Osteocyte (in vitro differentiated cells): ENCODE results near the gene ZNF771. TPM values are rescaled to one million over a fixed set of nuclear protein-coding genes. Genes with fewer than 3 reads are reported as not detected.

Source experiments
- DNase-seq: peaks from one replicate; pipeline ENCODE4 v3.0.0; 2021; ENCODE audit warnings: mixed read lengths; ENCODE audit not compliant: unreplicated experiment; ENCODE audit errors: extremely low spot score
- H3K27ac Mint-ChIP-seq: one replicate; pipeline ENCODE4 v1.8.0; 2021; ENCODE audit warnings: mild to moderate bottlenecking, mixed read lengths; ENCODE audit not compliant: unreplicated experiment
- H3K27me3 Mint-ChIP-seq: one replicate; pipeline ENCODE4 v1.8.0; 2021; ENCODE audit warnings: mixed read lengths; ENCODE audit not compliant: unreplicated experiment
- H3K36me3 Mint-ChIP-seq: one replicate; pipeline ENCODE4 v1.8.0; 2021; ENCODE audit warnings: mixed read lengths; ENCODE audit not compliant: unreplicated experiment
- H3K4me1 Mint-ChIP-seq: one replicate; pipeline ENCODE4 v1.8.0; 2021; ENCODE audit warnings: mixed read lengths; ENCODE audit not compliant: unreplicated experiment
- H3K4me3 Mint-ChIP-seq: one replicate; pipeline ENCODE4 v1.8.0; 2021; ENCODE audit warnings: mild to moderate bottlenecking, moderate library complexity, mixed read lengths; ENCODE audit not compliant: unreplicated experiment
- H3K9me3 Mint-ChIP-seq: one replicate; pipeline ENCODE4 v1.8.0; 2021; ENCODE audit warnings: mixed read lengths; ENCODE audit not compliant: unreplicated experiment
- CTCF ChIP-seq: fragments of 200-600 bp; sonication (generic); IDR thresholded peaks from 2 replicates; pipeline ENCODE4 v1.5.0; 2021; ENCODE audit warnings: antibody characterized with exemption, mild to moderate bottlenecking, moderate library complexity
- total RNA-seq: library from RNA; stranded (reverse); gene quantifications from 2 replicates; pipeline ENCODE4 v1.2.1, GENCODE V29; 2021

The ZNF771 gene
- total RNA-seq, 1 donor from 2014 or later: 12.6 TPM

- DNase-seq: no peak
Measured at GRCh38 chr16:30437511-30438046, 30.2 kb downstream of the ZNF771 start.

GRCh38 chr16:30438835-30439234 lies 31.4 kb downstream of the ZNF771 start:
- Mint-ChIP-seq H3K4me3 (no peak overlapping the region), H3K36me3 (peaks cover 12% of the 10 kb centered on the region), H3K27ac (no peak overlapping the region), H3K27me3 (peaks cover 16% of the 10 kb centered on the region), H3K4me1 (peaks cover 7% of the 10 kb centered on the region), H3K9me3 (peaks cover 4% of the 10 kb centered on the region)
- no peak for DNase-seq
- TF ChIP-seq CTCF: no peak

More at GRCh38 chr16:30437511-30438046, 30.2 kb downstream of the ZNF771 start:
- no peak for TF ChIP-seq CTCF
- Mint-ChIP-seq H3K9me3 (no peaks in the 10 kb centered on the region), H3K36me3 (peaks cover 2% of the 10 kb centered on the region), H3K27ac (no peak overlapping the region), H3K4me1 (no peaks in the 10 kb centered on the region), H3K4me3 (no peak overlapping the region), H3K27me3 (peaks cover 24% of the 10 kb centered on the region)

- Mint-ChIP-seq H3K36me3 (peaks cover 16% of the 10 kb centered on the region), H3K4me1 (peaks cover 13% of the 10 kb centered on the region), H3K27me3 (peaks cover 8% of the 10 kb centered on the region), H3K9me3 (peaks cover 4% of the 10 kb centered on the region), H3K27ac (no peak overlapping the region), H3K4me3 (no peak overlapping the region)
- no peak for DNase-seq
- TF ChIP-seq CTCF: no peak
Measured at GRCh38 chr16:30439720-30440348, 32.4 kb downstream of the ZNF771 start.

GRCh38 chr16:30443631-30444030 lies 36.2 kb downstream of the ZNF771 start:
- TF ChIP-seq CTCF: no peak
- H3K36me3 Mint-ChIP-seq: peaks cover 19% of the 10 kb centered on the region
- peaks cover 20% of the 10 kb centered on the region for H3K4me1 Mint-ChIP-seq
- peaks cover 4% of the 10 kb centered on the region for H3K9me3 Mint-ChIP-seq
- H3K27ac Mint-ChIP-seq: no peak overlapping the region
- DNase-seq: no peak
- H3K4me3 Mint-ChIP-seq: peak overlapping the region; percentile 85
- no peaks in the 10 kb centered on the region for H3K27me3 Mint-ChIP-seq

- Mint-ChIP-seq H3K27me3 (no peaks in the 10 kb centered on the region), H3K36me3 (peaks cover 19% of the 10 kb centered on the region), H3K4me3 (peak overlapping the region; percentile 85), H3K4me1 (peaks cover 20% of the 10 kb centered on the region), H3K9me3 (peaks cover 4% of the 10 kb centered on the region), H3K27ac (peak overlapping the region; percentile 76)
- no peak for DNase-seq
- no peak for TF ChIP-seq CTCF
Measured at GRCh38 chr16:30444231-30445148, 37.1 kb downstream of the ZNF771 start.
